Lower leg skin (tissue), 4 donors: Measurements from ENCODE around the gene MC1R. TPM values are rescaled to one million over a fixed set of nuclear protein-coding genes. Genes with fewer than 3 reads are reported as not detected.

Experiments used
- DNase-seq, 2 donors: peaks; one replicate each; pipeline ENCODE4 v3.0.0-alpha.2; 2019; ENCODE audit warnings: low spot score in 2 of 2
- H3K4me3 ChIP-seq: fragments of 200-600 bp; sonication (generic); 2 replicates; pipeline ENCODE4 v1.5.1; 2017; ENCODE audit warnings: mild to moderate bottlenecking, low read depth; ENCODE audit not compliant: poor library complexity, severe bottlenecking
- POLR2A ChIP-seq, 2 donors: fragments of 450-650 bp; IDR thresholded peaks; one replicate each; pipeline ENCODE4 v1.6.1; 2016 to 2017; ENCODE audit warnings: antibody characterized with exemption in 2 of 2, mild to moderate bottlenecking in 1 of 2, moderate library complexity in 1 of 2
- WGBS, 2 donors: methylation state at CpG; one replicate each; pipeline ENCODE4 v1.1.5; 2018; 5-methylcytosine and 5-hydroxymethylcytosine counted together
- intact Hi-C: fragments of 100-400 bp; cut with DNase I; formaldehyde crosslinking; loops from one replicate; pipeline ENCODE4 v1.15.0; 2023; ENCODE audit warnings: low total_unique reads
- total RNA-seq, 4 donors: library from RNA; depleted of rRNA; stranded (reverse); fragments of >200 nt; gene quantifications; one replicate each; pipeline ENCODE4 v1.1.0, GENCODE V29; 2016
- TF ChIP-seq, protein P1 (sequence below), 3 donors: fragments of 450-650 bp; IDR thresholded peaks; one replicate each; pipeline ENCODE4 v1.5.1; 2016; ENCODE audit warnings: antibody characterized with exemption in 3 of 3, mild to moderate bottlenecking in 3 of 3, moderate library complexity in 2 of 3

Gene MC1R
- total RNA-seq, 4 donors from 2014 or later = 3.4 to 6.5 (median 4.5) TPM

DNA sequence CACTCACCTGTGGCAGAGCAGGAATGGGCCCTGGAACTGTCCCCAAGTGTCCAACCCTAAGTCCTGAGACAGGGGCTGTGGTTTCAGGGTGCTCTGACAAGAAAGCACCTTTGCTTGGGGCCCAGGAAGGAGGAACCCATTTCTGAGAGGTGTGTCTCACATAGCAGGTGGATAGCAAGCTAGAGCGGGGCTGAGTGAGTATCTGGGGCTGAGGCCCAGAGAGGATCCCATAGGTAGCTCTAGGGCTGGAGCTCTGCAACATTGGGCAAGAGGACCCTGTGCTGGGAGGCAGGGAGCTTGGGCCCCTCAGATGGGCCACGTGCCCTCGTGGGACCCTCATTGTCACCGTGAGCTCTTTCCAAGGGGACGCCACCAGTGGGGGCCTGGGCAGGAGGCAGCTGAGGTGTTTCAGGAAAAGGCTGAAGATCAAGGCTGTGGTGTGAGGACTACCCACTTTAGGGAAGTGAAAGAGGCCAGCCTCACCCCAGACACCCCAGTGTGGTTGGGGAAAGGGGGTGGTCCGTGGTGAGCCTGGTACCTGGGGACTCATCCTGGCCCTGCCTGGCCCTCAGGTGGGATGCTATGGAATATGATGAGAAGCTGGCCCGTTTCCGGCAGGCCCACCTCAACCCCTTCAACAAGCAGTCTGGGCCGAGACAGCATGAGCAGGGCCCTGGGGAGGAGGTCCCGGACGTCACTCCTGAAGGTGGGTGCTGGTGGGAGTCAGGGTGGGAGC is 35.2 kb downstream of the MC1R start:
- 88 to 96% methylated on average over 10 of the region's 11 CpGs for WGBS, 2 donors
- intact Hi-C loops = no loop called here
- no peak for DNase-seq
- H3K4me3 ChIP-seq = no peak overlapping the region
- TF ChIP-seq, protein P1, sequence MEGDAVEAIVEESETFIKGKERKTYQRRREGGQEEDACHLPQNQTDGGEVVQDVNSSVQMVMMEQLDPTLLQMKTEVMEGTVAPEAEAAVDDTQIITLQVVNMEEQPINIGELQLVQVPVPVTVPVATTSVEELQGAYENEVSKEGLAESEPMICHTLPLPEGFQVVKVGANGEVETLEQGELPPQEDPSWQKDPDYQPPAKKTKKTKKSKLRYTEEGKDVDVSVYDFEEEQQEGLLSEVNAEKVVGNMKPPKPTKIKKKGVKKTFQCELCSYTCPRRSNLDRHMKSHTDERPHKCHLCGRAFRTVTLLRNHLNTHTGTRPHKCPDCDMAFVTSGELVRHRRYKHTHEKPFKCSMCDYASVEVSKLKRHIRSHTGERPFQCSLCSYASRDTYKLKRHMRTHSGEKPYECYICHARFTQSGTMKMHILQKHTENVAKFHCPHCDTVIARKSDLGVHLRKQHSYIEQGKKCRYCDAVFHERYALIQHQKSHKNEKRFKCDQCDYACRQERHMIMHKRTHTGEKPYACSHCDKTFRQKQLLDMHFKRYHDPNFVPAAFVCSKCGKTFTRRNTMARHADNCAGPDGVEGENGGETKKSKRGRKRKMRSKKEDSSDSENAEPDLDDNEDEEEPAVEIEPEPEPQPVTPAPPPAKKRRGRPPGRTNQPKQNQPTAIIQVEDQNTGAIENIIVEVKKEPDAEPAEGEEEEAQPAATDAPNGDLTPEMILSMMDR (IDR thresholded peaks at IDR 0.05) = no peak
- no peak for TF ChIP-seq POLR2A (IDR thresholded peaks at IDR 0.05)

DNA sequence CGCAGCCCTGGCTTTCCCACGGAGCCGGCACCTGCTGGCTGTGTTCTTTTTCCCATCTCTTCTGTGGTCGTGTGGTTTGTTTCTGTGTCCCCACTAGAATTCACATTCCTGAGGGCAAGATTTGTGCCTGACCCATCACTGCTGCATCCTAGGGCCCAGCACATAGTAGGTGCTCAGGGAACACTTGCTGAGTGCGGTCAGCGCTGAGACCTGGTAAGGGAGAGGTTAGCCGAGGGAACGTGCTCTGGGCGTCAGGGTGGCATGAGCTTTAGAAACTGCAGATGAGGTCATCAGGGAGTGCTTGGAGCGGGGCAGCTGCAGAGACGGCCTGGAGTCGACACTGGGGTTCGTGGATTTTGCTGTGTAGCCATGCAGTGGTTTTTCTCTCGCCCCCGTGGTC is 35.8 kb downstream of the MC1R start:
- WGBS, 2 donors = 92 to 95% methylated on average over 15 of the region's 15 CpGs
- DNase-seq = no peak
- intact Hi-C loops = no loop called here
- H3K4me3 ChIP-seq = no peak overlapping the region
- TF ChIP-seq, protein P1 (IDR thresholded peaks at IDR 0.05) = no peak
- TF ChIP-seq POLR2A (IDR thresholded peaks at IDR 0.05) = no peak

DNA sequence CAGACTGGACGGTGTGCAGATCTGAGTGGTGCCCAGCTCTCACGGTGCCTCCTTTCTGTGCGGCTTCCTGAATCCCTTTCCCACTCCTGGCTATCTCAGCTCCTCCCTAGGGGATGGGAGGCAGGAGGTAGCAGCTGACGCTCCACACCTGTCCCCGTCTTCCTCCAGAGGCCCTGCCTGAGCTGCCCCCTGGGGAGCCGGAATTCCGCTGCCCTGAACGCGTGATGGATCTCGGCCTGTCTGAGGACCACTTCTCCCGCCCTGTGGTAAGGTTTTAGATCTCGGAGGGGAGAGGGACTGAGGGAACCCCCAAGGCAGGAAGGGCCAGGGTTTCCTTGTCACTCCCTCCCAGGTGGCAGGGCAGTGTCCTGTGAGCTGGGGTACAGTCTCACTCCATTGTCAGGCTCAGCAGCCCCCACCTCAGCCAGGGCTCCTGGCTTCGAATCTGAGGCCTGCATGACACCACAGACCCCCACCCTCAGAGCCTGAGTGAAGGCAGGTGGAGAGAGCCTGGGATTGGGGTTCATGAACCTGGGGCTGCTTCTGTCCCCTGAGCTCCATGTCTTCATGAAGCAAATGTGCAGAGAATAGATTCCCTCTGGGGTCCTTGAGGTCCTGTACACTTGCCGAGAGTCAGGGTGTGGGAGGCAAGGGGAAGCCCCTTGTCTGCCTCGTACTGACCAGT is 36.5 kb downstream of the MC1R start:
- TF ChIP-seq POLR2A (IDR thresholded peaks at IDR 0.05) = no peak
- TF ChIP-seq, protein P1 (IDR thresholded peaks at IDR 0.05) = no peak
- WGBS, 2 donors = 95 to 97% methylated on average over 15 of the region's 15 CpGs
- DNase-seq = no peak
- intact Hi-C loops = no loop called here
- no peak overlapping the region for H3K4me3 ChIP-seq

DNA sequence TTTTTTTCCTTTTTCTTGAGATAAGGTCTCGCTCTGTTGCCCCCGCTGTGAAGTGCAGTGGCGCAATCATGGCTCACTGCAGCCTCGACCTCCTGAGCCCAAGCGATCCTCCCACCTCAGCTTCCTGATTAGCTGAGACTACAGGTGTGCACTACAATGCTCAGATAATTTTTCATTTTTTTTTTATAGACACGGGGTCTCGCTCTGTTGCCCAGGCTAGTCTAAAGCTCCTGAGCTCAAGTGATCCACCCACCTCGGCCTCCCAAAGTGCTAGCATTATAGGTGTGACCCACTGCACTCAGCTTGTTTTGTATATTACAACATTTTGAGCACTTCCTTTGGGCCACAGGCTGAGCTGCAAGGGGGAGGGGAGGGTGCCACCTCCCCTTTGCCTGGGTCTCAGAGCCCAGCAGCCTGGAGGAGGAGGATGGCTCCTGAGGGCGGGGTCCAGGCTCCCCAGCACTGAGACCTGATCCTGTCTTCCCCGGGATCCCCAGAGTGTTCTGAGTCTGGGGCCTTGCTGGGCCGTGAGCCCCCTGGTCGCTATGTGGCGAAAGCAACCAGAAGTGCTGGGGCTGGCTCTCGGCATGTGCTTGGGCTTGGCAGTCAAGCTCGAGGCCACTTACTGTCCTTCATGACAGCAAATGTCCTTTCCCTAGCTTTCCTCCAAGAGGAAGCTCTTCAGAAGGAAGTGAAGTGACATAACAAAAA is 38.0 kb downstream of the MC1R start:
- H3K4me3 ChIP-seq = no peak overlapping the region
- TF ChIP-seq POLR2A (IDR thresholded peaks at IDR 0.05) = no peak
- TF ChIP-seq, protein P1 (IDR thresholded peaks at IDR 0.05) = no peak
- DNase-seq = no peak
- WGBS, 2 donors = 91 to 92% methylated on average over 14 to 15 of the region's 15 CpGs
- intact Hi-C loops = no loop called here

DNA sequence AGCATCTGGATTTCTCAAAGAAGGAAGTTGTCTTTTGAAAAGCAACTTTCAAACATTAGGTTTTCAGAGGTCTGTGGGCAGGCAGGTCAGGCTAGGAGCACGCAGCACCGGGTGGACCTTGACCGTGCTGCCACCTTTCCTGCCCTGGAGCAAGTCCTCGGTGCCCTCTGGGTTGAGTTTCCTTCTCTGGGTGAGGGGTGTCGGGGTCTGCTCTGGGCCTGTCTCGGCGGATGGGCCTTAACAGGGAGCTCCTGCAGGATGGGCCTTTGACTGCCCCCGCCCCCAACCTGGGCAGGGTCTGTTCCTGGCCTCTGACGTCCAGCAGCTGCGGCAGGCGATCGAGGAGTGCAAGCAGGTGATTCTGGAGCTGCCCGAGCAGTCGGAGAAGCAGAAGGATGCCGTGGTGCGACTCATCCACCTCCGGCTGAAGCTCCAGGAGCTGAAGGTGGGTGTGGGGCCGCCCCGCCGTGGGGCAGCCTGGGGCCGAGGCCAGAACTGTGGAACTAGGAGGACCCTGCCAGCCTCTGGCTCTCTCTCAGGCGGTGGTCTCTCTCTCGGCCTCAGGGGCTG is 38.6 kb downstream of the MC1R start:
- intact Hi-C loops = no loop called here
- no peak for DNase-seq
- WGBS, 2 donors = 78 to 90% methylated on average over 23 of the region's 23 CpGs
- TF ChIP-seq POLR2A (IDR thresholded peaks at IDR 0.05) = no peak
- TF ChIP-seq, protein P1 (IDR thresholded peaks at IDR 0.05) = no peak
- H3K4me3 ChIP-seq = no peak overlapping the region
